OCI-LY7 (cell line): ENCODE results near the gene OR2T34. TPM values are rescaled to one million over a fixed set of nuclear protein-coding genes. Genes with fewer than 3 reads are reported as not detected.
"Not testable (repeated sequence)": the region's sequence is repeated elsewhere in the genome, so short reads cannot be mapped to it uniquely, and the experiment has no call there.

ENCODE experiments used
- Bru-seq: library from RNA; stranded (reverse); fragments of 400-500 nt; gene quantifications from one replicate; lab custom pipeline; 2021; lab: Mats Ljungman, UMichigan
- BruChase-seq, 2 experiments: library from RNA; stranded (reverse); fragments of 400-500 nt; gene quantifications; one replicate each; lab custom pipeline; 2021; lab: Mats Ljungman, UMichigan
- BruUV-seq: library from RNA; stranded (reverse); fragments of 400-500 nt; replicated peaks from 2 replicates; lab custom pipeline; 2021; lab: Mats Ljungman, UMichigan
- CTCF ChIA-PET: fragments of 300-600 bp; sonication (Branson Sonifier 250); formaldehyde crosslinking; loops from one replicate; lab custom pipeline; 2022; ENCODE audit warnings: antibody characterized with exemption; ENCODE audit not compliant: unreplicated experiment; lab: Charles Lee
- POLR2A ChIA-PET: fragments of 300-600 bp; sonication (Branson Sonifier 250); formaldehyde crosslinking; loops from one replicate; lab custom pipeline; 2022; ENCODE audit warnings: antibody characterized with exemption; lab: Charles Lee
- DNase-seq: peaks from one replicate; pipeline ENCODE4 v3.0.0-alpha.2; 2015; ENCODE audit warnings: low spot score
- H2AFZ ChIP-seq: fragments of 200-600 bp; sonication (generic), shearing (Covaris generic); 2 replicates; pipeline ENCODE4 v1.6.1; 2014; ENCODE audit warnings: mild to moderate bottlenecking, antibody characterized with exemption, low read length, moderate library complexity
- H3K27ac ChIP-seq: fragments of 200-600 bp; sonication (generic); 2 replicates; pipeline ENCODE4 v1.5.1; 2014; ENCODE audit warnings: mixed run types, low read depth, mild to moderate bottlenecking, moderate library complexity, low read length, inconsistent platforms; ENCODE audit not compliant: poor library complexity, severe bottlenecking
- H3K36me3 ChIP-seq: fragments of 200-600 bp; sonication (generic); 2 replicates; pipeline ENCODE4 v1.6.1; 2014; ENCODE audit warnings: mild to moderate bottlenecking, antibody characterized with exemption, low read length, moderate library complexity, mixed read lengths; ENCODE audit not compliant: insufficient read depth
- H3K4me1 ChIP-seq: fragments of 200-600 bp; sonication (generic); 2 replicates; pipeline ENCODE4 v1.5.1; 2014; ENCODE audit warnings: mild to moderate bottlenecking, low read length; ENCODE audit not compliant: insufficient read depth, poor library complexity, severe bottlenecking
- H3K4me2 ChIP-seq: fragments of 200-600 bp; sonication (generic); 2 replicates; pipeline ENCODE4 v1.6.1; 2014; ENCODE audit warnings: mild to moderate bottlenecking, low read length
- H3K4me3 ChIP-seq: fragments of 200-600 bp; sonication (generic); 2 replicates; pipeline ENCODE4 v1.5.1; 2014; ENCODE audit warnings: mild to moderate bottlenecking, low read depth, low read length; ENCODE audit not compliant: poor library complexity, severe bottlenecking
- H3K79me2 ChIP-seq: fragments of 200-600 bp; sonication (generic); 2 replicates; pipeline ENCODE4 v1.6.1; 2016; ENCODE audit warnings: low read depth, mild to moderate bottlenecking, low read length, moderate library complexity, mixed read lengths; ENCODE audit not compliant: insufficient read depth
- H3K9me2 ChIP-seq: fragments of 200-600 bp; sonication (generic); 2 replicates; pipeline ENCODE4 v1.6.1; 2016; ENCODE audit warnings: mild to moderate bottlenecking, low read length, mixed read lengths; ENCODE audit not compliant: insufficient read depth
- H3K9me3 ChIP-seq: fragments of 200-600 bp; sonication (generic); 2 replicates; pipeline ENCODE4 v1.6.1; 2014; ENCODE audit warnings: mild to moderate bottlenecking, mixed run types, low read length, mixed read lengths
- H4K20me1 ChIP-seq: fragments of 200-600 bp; sonication (generic); 2 replicates; pipeline ENCODE4 v1.6.1; 2014; ENCODE audit warnings: mild to moderate bottlenecking, antibody characterized with exemption, low read length, moderate library complexity, mixed read lengths; ENCODE audit not compliant: insufficient read depth
- EZH2phosphoT487 ChIP-seq: fragments of 200-600 bp; sonication (generic); IDR thresholded peaks from 2 replicates; pipeline ENCODE4 v1.6.1; 2018; ENCODE audit warnings: low read depth, borderline replicate concordance, mild to moderate bottlenecking, mixed run types, antibody characterized with exemption, low read length, moderate library complexity, mixed read lengths
- intact Hi-C: fragments of 100-400 bp; cut with micrococcal nuclease; formaldehyde crosslinking; loops from one replicate; pipeline ENCODE4 v1.10.0; 2022; ENCODE audit not compliant: unreplicated experiment
- long read RNA-seq: library from polyadenylated mRNA; stranded (forward); transcript quantifications from one replicate; pipeline ENCODE4 v2.0.0, GENCODE V29; 2022
- total RNA-seq, 2 experiments: library from RNA; depleted of rRNA in 1 of 2; stranded (reverse); fragments of >200 nt in 1 of 2; shearing (Covaris generic) in 1 of 2; gene quantifications; 2 replicates each; pipeline ENCODE4 v1.2.3, GENCODE V29; 2014 to 2022
- TF ChIP-seq, protein P1 (sequence below): fragments of 200-600 bp; sonication (generic); conservative IDR thresholded peaks from 2 replicates; pipeline ENCODE4 v1.5.1; 2014; ENCODE audit warnings: mild to moderate bottlenecking, antibody characterized with exemption, low read length, moderate library complexity, mixed read lengths

Gene OR2T34, protein sequence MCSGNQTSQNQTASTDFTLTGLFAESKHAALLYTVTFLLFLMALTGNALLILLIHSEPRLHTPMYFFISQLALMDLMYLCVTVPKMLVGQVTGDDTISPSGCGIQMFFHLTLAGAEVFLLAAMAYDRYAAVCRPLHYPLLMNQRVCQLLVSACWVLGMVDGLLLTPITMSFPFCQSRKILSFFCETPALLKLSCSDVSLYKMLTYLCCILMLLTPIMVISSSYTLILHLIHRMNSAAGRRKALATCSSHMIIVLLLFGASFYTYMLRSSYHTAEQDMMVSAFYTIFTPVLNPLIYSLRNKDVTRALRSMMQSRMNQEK
- total RNA-seq (2014; rRNA removed; shearing (Covaris generic)) (not detected in 2 replicates), total RNA-seq (2022) (not detected in 2 replicates), Bru-seq, nascent RNA (not detected), BruChase-seq, experiment 1, labeled RNA remaining after a 6-hour chase (not detected), BruChase-seq, experiment 2, labeled RNA remaining after a 2-hour chase (not detected)
- long read RNA-seq, result 0 reads

DNA sequence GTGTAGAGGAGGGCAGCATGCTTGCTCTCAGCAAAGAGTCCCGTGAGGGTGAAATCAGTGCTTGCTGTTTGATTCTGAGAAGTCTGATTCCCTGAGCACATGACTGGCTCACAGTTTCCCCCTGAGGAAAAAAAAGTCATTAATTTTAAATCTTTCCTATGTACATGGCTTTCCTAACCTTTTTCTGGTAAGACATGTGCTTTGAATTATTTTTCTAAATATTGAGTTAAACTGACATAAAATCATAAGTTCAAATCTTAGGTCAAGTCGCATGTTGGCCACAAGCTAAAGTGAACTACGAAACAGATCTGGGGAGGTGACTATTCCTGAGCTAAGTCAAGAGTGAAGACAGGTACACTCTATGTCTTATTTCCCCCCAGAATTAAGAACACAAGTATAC is at the start of gene OR2T34:
Gene OR2T34 (minus strand): TSS at position 101 of the 400 bp plus-strand sequence. CDS start 0 bp downstream, at position 101.
- H2AFZ ChIP-seq, H3K27ac ChIP-seq, CTCF ChIA-PET, H3K9me3 ChIP-seq, H3K79me2 ChIP-seq, H4K20me1 ChIP-seq, H3K4me1 ChIP-seq, H3K9me2 ChIP-seq, BruUV-seq, POLR2A ChIA-PET, H3K4me3 ChIP-seq, DNase-seq, H3K4me2 ChIP-seq, intact Hi-C loops, H3K36me3 ChIP-seq: not testable (repeated sequence)

DNA sequence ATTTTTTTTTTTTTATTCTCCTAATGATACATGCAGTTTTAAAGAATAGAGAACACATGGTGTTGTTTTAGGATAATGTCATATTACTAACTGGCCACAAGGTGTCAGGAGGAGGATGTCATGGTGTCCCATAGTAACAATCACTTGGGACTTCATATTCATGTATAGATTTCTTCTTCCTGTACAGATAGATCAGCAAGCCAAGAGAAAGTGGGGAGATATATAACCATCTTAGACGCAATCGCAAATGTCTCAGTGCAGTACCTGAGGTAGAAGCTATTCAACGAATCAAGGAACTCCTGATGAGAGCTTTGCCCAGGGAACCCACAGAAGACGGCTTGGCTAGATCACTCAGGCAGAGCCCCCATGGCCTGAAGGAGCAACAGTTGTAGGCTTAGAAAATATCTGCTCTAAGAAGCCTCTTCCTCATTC is 48.0 kb upstream of the OR2T34 start:
- Histone ChIP-seq H2AFZ (no peak overlapping the region), H3K27ac (no peak overlapping the region), H3K9me3 (no peaks in the 10 kb centered on the region), H3K9me2 (no peaks in the 10 kb centered on the region), H3K36me3 (no peaks in the 10 kb centered on the region), H3K4me1 (no peaks in the 10 kb centered on the region), H3K4me2 (no peak overlapping the region), H3K79me2 (no peaks in the 10 kb centered on the region), H4K20me1 (no peaks in the 10 kb centered on the region), H3K4me3 (no peak overlapping the region)
- BruUV-seq, result no TSS peak
- TF ChIP-seq EZH2phosphoT487, result no peak
- TF ChIP-seq, protein P1, sequence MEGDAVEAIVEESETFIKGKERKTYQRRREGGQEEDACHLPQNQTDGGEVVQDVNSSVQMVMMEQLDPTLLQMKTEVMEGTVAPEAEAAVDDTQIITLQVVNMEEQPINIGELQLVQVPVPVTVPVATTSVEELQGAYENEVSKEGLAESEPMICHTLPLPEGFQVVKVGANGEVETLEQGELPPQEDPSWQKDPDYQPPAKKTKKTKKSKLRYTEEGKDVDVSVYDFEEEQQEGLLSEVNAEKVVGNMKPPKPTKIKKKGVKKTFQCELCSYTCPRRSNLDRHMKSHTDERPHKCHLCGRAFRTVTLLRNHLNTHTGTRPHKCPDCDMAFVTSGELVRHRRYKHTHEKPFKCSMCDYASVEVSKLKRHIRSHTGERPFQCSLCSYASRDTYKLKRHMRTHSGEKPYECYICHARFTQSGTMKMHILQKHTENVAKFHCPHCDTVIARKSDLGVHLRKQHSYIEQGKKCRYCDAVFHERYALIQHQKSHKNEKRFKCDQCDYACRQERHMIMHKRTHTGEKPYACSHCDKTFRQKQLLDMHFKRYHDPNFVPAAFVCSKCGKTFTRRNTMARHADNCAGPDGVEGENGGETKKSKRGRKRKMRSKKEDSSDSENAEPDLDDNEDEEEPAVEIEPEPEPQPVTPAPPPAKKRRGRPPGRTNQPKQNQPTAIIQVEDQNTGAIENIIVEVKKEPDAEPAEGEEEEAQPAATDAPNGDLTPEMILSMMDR, result peak; percentile 83
- DNase-seq, result peak; percentile 62
- ChIA-PET POLR2A (interaction anchor here (0.6 to 3.0 kb wide), 2 partner anchors 47 to 183 kb away, joined by 5 to 16 read pairs; no protein-coding TSS in a partner anchor), CTCF (interaction anchor here (3.6 kb wide), 1 partner anchor 183 kb away, joined by 15 read pairs; no protein-coding TSS in a partner anchor)
- intact Hi-C loops, result loop anchor here (1.0 to 5.0 kb wide), 3 partner anchors 65 to 216 kb away; partner anchors contain the start of gene ZNF672

DNA sequence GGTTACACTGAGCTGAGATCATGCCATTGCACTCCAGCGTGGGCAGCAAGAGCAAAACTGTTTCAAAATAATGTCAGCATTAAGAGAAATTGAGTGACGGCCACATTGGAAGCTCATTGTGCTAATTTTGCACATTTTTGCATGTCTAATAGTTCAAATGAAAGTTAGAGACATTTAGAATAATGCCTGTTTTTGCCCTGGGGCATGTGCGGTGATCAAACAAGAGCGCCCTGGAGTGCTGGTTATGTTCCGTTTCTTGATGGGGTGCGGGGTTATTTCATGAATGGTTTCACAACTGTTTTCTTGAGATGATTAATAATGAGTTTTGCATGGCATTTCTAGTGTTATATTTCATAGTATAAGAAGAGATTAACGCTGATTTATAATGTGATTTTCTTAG is 47.2 kb upstream of the OR2T34 start:
- CTCF ChIA-PET, result no interaction called here
- no TSS peak for BruUV-seq
- Histone ChIP-seq H3K4me2 (no peak overlapping the region), H3K36me3 (no peaks in the 10 kb centered on the region), H3K9me2 (no peaks in the 10 kb centered on the region), H3K4me3 (no peak overlapping the region), H3K27ac (no peak overlapping the region), H3K4me1 (no peaks in the 10 kb centered on the region), H2AFZ (no peak overlapping the region), H4K20me1 (no peaks in the 10 kb centered on the region), H3K9me3 (no peaks in the 10 kb centered on the region), H3K79me2 (no peaks in the 10 kb centered on the region)
- intact Hi-C loops, result loop anchor here (1.0 to 5.0 kb wide), 2 partner anchors 66 to 186 kb away; no protein-coding TSS in a partner anchor
- POLR2A ChIA-PET, result interaction anchor here (0.8 to 3.0 kb wide), 3 partner anchors 10 to 192 kb away, joined by 3 to 16 read pairs (median 3); no protein-coding TSS in a partner anchor
- TF ChIP-seq, protein P1, result no peak
- TF ChIP-seq EZH2phosphoT487, result no peak
- no peak for DNase-seq
